Mucosa of descending colon (tissue), 3 donors: Measurements from ENCODE around the gene PDE4D. TPM values are rescaled to one million over a fixed set of nuclear protein-coding genes. Genes with fewer than 3 reads are reported as not detected.

Source experiments
- ATAC-seq: fragments of 200-7000 bp; cut with Tn5 transposase; one replicate; pipeline ENCODE4 v1.9.1; 2020; ENCODE audit warnings: mild to moderate bottlenecking, moderate library complexity
- DNase-seq, 3 donors: peaks; one replicate each; pipeline ENCODE4 v3.0.0-alpha.2; 2020
- H3K36me3 ChIP-seq: fragments of 200-600 bp; one replicate; pipeline ENCODE4 v1.8.0; 2021; ENCODE audit warnings: low read depth, mild to moderate bottlenecking
- H3K4me1 ChIP-seq: fragments of 200-600 bp; one replicate; pipeline ENCODE4 v1.8.0; 2021; ENCODE audit warnings: low read depth, mild to moderate bottlenecking
- H3K4me3 ChIP-seq: fragments of 200-600 bp; one replicate; pipeline ENCODE4 v1.8.0; 2021; ENCODE audit warnings: mild to moderate bottlenecking
- H3K9me3 ChIP-seq: fragments of 200-600 bp; one replicate; pipeline ENCODE4 v1.8.0; 2021; ENCODE audit warnings: mild to moderate bottlenecking
- intact Hi-C, 2 donors: fragments of 100-400 bp; cut with DNase I in 1 of 2; cut with micrococcal nuclease in 1 of 2; formaldehyde crosslinking; loops; one replicate each; pipeline versions ENCODE4 v1.11.0 to v1.11.1; 2022; cut with DNase I, micrococcal nuclease
- total RNA-seq, 3 donors: library from RNA; stranded (reverse); fragmentation: NEBNext Ultra II Directional in 2 of 3; extraction: Animal tissue kit (Norgen Biotek cat#: 25700) in 2 of 3; gene quantifications; one replicate each; pipeline versions ENCODE4 v1.2.1 to v1.2.4, GENCODE V29; 2021 to 2023
- TF ChIP-seq, protein P1 (sequence below): fragments of 200-600 bp; IDR thresholded peaks from one replicate; pipeline ENCODE4 v1.8.0; 2022; ENCODE audit warnings: antibody characterized with exemption, mild to moderate bottlenecking
- donor health status: DM: no; HTN: no; CAD: no; lungs with moderate emphysema.
- donor health status: DM: no; HTN: no; CAD: no.
- donor health status: DM: no; HTN: yes; CAD: no.

The PDE4D gene
- total RNA-seq, 3 donors from 2014 or later: 37.9 to 137 (median 100) TPM

DNA sequence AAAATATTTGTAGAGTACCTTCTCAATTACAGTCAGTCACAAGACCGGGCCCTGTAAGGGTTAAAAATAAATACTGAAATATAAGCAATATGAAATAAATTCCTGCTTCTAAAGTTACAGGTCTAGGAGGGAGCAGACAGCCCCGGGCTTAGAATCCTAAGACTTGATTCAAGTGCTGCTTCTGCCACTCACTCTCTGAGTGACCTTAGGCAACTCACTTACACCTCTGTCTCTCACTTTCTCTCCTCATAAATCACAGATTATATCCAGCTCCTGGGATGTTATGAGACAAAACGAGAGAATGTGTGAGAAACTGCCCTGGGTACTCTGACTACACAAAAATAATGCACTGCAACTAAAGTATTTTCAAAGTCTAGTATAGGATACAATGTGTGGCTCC is 101.9 kb downstream of the PDE4D start:
- no peak for DNase-seq
- no peak overlapping the region for H3K4me3 ChIP-seq
- ATAC-seq: no peak
- TF ChIP-seq, protein P1, sequence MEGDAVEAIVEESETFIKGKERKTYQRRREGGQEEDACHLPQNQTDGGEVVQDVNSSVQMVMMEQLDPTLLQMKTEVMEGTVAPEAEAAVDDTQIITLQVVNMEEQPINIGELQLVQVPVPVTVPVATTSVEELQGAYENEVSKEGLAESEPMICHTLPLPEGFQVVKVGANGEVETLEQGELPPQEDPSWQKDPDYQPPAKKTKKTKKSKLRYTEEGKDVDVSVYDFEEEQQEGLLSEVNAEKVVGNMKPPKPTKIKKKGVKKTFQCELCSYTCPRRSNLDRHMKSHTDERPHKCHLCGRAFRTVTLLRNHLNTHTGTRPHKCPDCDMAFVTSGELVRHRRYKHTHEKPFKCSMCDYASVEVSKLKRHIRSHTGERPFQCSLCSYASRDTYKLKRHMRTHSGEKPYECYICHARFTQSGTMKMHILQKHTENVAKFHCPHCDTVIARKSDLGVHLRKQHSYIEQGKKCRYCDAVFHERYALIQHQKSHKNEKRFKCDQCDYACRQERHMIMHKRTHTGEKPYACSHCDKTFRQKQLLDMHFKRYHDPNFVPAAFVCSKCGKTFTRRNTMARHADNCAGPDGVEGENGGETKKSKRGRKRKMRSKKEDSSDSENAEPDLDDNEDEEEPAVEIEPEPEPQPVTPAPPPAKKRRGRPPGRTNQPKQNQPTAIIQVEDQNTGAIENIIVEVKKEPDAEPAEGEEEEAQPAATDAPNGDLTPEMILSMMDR: no peak
- H3K9me3 ChIP-seq: no peaks in the 10 kb centered on the region
- no peaks in the 10 kb centered on the region for H3K4me1 ChIP-seq
- H3K36me3 ChIP-seq: no peaks in the 10 kb centered on the region
- intact Hi-C loops: no loop called here

DNA sequence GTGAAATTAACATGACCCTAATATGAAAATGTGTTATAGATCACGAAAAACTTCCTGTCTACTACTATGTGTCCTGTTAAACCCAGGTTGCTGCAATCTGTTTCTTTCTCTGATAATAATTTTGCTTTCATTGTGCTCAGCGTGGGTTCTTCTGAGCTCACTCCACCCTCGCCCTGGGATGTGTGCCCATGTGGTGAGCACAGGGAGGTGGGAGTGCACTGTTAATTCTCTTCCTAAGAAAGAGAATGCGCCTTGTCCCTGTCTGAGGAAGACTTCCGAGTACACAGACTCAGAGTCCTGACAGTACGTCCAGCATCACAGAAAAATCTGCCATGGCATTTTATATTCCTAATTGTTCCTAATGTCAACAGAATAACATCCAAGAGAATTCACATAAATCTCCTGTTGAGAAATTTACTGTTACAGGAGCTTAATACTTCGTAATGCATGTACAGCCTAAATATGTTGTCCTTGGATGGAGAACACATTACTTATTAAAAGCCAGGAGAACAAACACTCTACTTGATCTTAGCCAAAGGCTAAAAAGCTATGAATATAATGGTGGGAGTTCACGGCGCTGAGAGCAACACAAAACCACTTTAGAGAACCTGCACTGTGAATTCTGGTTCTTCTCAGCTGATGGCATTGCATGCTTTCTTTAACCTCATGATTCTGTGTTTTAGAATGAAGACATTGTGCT is 102.6 kb downstream of the PDE4D start:
- TF ChIP-seq, protein P1: no peak
- H3K36me3 ChIP-seq: no peaks in the 10 kb centered on the region
- H3K9me3 ChIP-seq: no peaks in the 10 kb centered on the region
- DNase-seq: no peak
- H3K4me1 ChIP-seq: no peaks in the 10 kb centered on the region
- no peak overlapping the region for H3K4me3 ChIP-seq
- ATAC-seq: no peak
- intact Hi-C loops: no loop called here

DNA sequence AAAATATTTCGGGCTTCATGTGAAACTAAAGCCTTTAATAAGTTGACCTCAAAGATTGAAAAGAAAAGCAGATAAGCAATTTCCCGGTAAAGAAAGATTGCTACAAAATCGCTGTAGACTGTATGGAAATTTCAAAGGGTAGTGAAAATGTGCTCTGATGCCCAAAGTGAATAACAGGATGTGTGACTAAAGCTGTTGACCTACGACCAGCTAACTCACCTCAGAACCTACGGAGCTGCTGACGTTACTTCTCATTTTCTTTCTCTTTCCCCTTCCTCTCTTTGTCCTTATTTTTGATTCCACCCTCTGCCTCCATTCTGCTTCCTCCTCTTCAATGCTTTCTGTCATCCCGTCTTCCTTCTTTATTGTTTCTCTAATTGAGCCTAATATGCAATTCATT is 103.2 kb downstream of the PDE4D start:
- Histone ChIP-seq H3K4me1 (no peaks in the 10 kb centered on the region), H3K36me3 (no peaks in the 10 kb centered on the region), H3K4me3 (no peak overlapping the region), H3K9me3 (no peaks in the 10 kb centered on the region)
- ATAC-seq: peak; percentile 42
- intact Hi-C loops: no loop called here
- TF ChIP-seq, protein P1: no peak
- DNase-seq: no peak

DNA sequence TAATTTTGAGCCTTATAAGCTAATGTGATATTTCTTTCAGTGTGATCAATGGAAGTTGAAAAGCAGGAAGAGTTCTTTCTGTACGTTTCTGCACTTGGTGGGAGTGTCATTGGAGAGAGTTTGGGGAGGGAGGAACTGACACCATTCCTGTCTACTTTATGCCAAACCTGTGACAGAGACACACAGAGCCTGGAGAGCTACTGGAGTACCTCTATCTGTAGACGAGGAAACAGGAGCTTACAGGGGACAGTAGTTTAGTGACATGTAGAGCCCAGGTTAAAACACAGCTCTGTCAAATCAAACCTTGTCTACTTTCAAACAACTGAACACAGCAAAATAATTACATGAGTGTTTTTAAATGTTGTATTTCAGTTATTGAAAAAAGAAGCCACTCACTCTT is 103.6 kb downstream of the PDE4D start:
- Histone ChIP-seq H3K9me3 (no peaks in the 10 kb centered on the region), H3K36me3 (no peaks in the 10 kb centered on the region), H3K4me1 (no peaks in the 10 kb centered on the region), H3K4me3 (no peak overlapping the region)
- ATAC-seq: no peak
- intact Hi-C loops: no loop called here
- TF ChIP-seq, protein P1: no peak
- DNase-seq: no peak

DNA sequence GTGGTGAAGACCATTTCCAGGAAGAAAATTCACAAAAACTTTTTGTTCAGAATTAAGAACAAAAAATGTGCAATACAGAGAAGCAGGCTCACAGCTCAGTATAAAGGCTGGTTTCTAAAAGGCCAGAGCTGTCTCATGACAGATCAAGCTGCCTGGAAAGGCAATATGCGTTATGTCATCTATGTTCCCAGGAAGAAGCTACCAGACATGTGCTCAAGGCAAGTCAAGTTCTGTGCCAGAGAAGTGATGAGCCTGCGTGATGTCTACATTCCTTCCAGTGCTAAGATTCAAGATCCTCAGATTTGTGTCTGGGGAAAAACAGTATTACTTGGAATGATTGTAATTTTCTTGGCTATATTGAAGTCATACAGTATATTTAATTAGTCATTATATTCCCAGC is 104.3 kb downstream of the PDE4D start:
- H3K36me3 ChIP-seq: no peaks in the 10 kb centered on the region
- TF ChIP-seq, protein P1: no peak
- H3K4me3 ChIP-seq: no peak overlapping the region
- intact Hi-C loops: no loop called here
- ATAC-seq: no peak
- no peaks in the 10 kb centered on the region for H3K4me1 ChIP-seq
- H3K9me3 ChIP-seq: no peaks in the 10 kb centered on the region
- no peak for DNase-seq

DNA sequence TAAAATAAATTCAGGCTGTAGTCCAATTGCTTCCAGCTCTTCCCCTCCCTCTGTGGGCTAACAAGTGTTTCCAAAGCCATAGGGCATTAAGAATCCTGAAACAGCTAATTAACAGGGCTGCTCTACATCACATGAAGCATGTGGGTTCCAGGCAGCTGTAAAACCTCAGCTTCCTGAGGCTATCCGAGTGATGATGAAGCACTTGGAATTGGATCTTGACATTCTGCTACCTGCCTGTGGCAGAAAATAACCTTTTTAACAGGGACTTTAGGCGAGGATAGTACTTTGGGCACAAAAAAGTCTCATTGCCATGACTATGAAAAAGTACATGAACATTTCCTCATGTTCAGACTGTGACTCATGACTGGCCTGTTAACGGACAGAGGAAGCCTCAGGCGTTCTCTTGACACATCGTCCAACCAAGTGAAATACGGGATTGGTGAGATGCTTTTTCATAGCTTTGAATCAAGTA is 107.2 kb downstream of the PDE4D start:
- Histone ChIP-seq H3K4me3 (no peak overlapping the region), H3K4me1 (no peaks in the 10 kb centered on the region), H3K9me3 (no peaks in the 10 kb centered on the region), H3K36me3 (no peaks in the 10 kb centered on the region)
- DNase-seq: no peak
- TF ChIP-seq, protein P1: no peak
- no peak for ATAC-seq
- intact Hi-C loops: no loop called here
